Activated naive CD8-positive, alpha-beta T cell treated with anti-CD3 and anti-CD28 coated beads, Interleukin-2, amount 10 ng/mL, durations not matched to agents 7 days and 5 days (primary cell): Measurements from ENCODE around the gene NDUFA5. TPM values are rescaled to one million over a fixed set of nuclear protein-coding genes. Genes with fewer than 3 reads are reported as not detected.
"Not testable (repeated sequence)": the region's sequence is repeated elsewhere in the genome, so short reads cannot be mapped to it uniquely, and the experiment has no call there.

Source experiments
- ATAC-seq: fragments of 150-1000 bp; cut with Tn5 transposase; one replicate; pipeline ENCODE4 v1.10.0; 2021; ENCODE audit warnings: low read depth, moderate library complexity
- POLR2A ChIA-PET: fragments of 350-600 bp; sonication (Branson Sonifier 250); formaldehyde crosslinking; loops from one replicate; lab custom pipeline; 2021; ENCODE audit warnings: antibody characterized with exemption; lab: Charles Lee
- DNase-seq: peaks from one replicate; pipeline ENCODE4 v3.0.0; 2021
- H3K27ac Mint-ChIP-seq: one replicate; pipeline ENCODE4 v1.8.0; 2022; ENCODE audit warnings: mild to moderate bottlenecking, mixed read lengths
- H3K27me3 Mint-ChIP-seq: one replicate; pipeline ENCODE4 v1.8.0; 2022; ENCODE audit warnings: mild to moderate bottlenecking, moderate library complexity, mixed read lengths
- H3K36me3 Mint-ChIP-seq: one replicate; pipeline ENCODE4 v1.8.0; 2021; ENCODE audit warnings: mild to moderate bottlenecking, mixed read lengths
- H3K4me1 Mint-ChIP-seq: one replicate; pipeline ENCODE4 v1.8.0; 2021; ENCODE audit warnings: mixed read lengths
- H3K4me3 Mint-ChIP-seq: one replicate; pipeline ENCODE4 v1.8.0; 2022; ENCODE audit warnings: mild to moderate bottlenecking, moderate library complexity, mixed read lengths
- H3K9me3 Mint-ChIP-seq: one replicate; pipeline ENCODE4 v1.8.0; 2021; ENCODE audit warnings: mixed read lengths
- total RNA-seq, 2 experiments: library from RNA; stranded (reverse); gene quantifications; one replicate each; pipeline ENCODE4 v1.2.3, GENCODE V29; 2021

NDUFA5 gene
- total RNA-seq, 2 experiments from 2014 or later, result 51.7 to 56.1 TPM

DNA sequence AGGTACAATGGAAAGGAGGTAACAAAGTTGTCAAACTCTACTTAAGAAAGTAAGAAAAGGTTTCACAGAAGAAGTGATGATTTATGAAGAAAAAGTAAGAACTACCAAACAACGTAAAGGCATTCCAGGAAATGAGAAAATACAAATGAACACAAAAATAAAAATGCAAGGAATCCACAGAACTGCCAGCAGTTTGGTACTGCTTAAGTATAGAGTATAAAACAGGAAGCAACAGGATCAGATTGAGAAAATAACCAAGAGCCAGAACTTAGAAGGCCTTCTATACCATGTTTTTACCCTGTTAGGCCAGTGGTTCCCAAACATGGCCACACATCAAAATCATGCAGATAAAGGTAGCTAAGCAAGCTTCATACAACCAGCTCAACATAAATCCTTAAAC lies 9.2 kb downstream of the NDUFA5 start:
- Mint-ChIP-seq H3K27ac (no peak overlapping the region), H3K4me1 (peaks cover 11% of the 10 kb centered on the region), H3K4me3 (no peak overlapping the region), H3K36me3 (peaks cover 28% of the 10 kb centered on the region), H3K9me3 (no peaks in the 10 kb centered on the region), H3K27me3 (no peaks in the 10 kb centered on the region)
- POLR2A ChIA-PET, result interaction anchor here (0.7 kb wide), 1 partner anchor 267 kb away, joined by 3 read pairs; no protein-coding TSS in a partner anchor
- ATAC-seq (no peak), DNase-seq (no peak)

DNA sequence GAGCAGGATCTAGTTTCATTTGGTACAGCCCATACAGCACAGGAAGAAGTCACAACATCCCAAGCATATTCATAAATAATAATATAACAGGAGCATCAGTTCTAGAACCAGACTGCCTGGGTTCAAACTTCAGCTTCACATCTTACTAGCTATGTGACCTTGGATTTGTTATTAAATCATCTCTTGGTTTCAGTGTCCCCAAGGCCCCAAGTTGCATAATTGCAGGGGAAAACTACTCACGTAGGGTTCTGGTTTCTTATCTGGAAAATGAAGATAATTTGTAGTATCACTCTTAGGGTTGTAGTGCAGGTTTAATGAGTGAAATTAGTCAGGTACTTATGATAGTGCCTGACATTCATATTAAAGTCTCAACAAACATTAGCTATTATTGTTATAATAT lies 17.7 kb downstream of the NDUFA5 start:
- ATAC-seq (no peak), DNase-seq (no peak)
- peaks cover 2% of the 10 kb centered on the region for H3K36me3 Mint-ChIP-seq
- no peaks in the 10 kb centered on the region for H3K27me3 Mint-ChIP-seq
- H3K4me1 Mint-ChIP-seq, result peaks cover 4% of the 10 kb centered on the region
- H3K27ac Mint-ChIP-seq, result no peak overlapping the region
- POLR2A ChIA-PET, result interaction anchor here (1.0 kb wide), 1 partner anchor 18 kb away, joined by 3 read pairs; the partner anchor contains the start of gene NDUFA5
- H3K4me3 Mint-ChIP-seq, result no peak overlapping the region
- no peaks in the 10 kb centered on the region for H3K9me3 Mint-ChIP-seq

DNA sequence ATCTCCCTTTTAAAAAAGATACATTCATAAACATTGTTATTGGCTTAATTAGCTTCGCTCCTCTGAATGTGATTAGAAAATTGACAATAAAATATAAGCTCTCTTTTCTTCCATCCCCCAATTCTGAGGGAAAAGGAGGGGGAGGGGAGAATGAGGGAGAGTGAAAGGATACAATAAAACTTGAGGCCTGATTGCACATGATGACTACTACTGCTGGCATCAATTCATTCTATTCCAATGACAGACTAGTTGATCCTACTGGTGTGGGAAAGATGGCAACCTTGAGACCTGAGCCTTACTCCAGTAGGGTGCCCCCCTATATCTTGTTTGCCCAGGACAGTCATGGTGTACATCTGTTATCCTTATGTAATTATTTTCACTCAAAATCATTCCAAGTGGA lies 18.7 kb downstream of the NDUFA5 start:
- POLR2A ChIA-PET, result no interaction called here
- DNase-seq (no peak), ATAC-seq (no peak)
- Mint-ChIP-seq H3K4me1 (peaks cover 10% of the 10 kb centered on the region), H3K4me3 (no peak overlapping the region), H3K27ac (no peak overlapping the region), H3K9me3 (no peaks in the 10 kb centered on the region), H3K36me3 (peaks cover 2% of the 10 kb centered on the region), H3K27me3 (peaks cover 5% of the 10 kb centered on the region)

DNA sequence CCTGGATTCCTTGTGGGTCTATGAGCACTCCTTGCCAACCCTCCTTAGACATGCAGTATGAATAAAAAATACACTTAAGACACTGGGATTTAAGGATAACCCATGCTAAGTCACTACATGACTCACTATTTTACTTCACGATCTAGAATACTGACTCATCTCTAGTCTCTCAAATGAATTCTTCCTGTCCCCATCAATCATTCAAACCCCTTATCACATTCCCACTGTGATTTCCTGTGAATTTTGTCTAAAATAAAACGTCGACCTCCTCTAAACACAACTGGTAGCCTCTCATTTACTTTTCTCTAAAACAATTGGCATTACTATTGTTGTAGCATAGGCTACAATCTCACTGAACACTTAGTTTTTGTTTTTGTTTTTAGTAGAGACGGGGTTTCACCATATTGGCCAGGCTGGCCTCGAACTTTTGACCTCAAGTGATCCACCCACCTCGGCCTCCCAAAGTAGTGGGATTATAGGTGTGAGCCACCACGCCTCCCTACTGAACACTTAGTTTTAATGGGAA lies 19.4 kb downstream of the NDUFA5 start:
- peaks cover 15% of the 10 kb centered on the region for H3K4me1 Mint-ChIP-seq
- DNase-seq (no peak), ATAC-seq (no peak)
- POLR2A ChIA-PET, result no interaction called here
- no peak overlapping the region for H3K4me3 Mint-ChIP-seq
- no peak overlapping the region for H3K27ac Mint-ChIP-seq
- peaks cover 12% of the 10 kb centered on the region for H3K27me3 Mint-ChIP-seq
- H3K36me3 Mint-ChIP-seq, result peaks cover 2% of the 10 kb centered on the region
- H3K9me3 Mint-ChIP-seq, result no peaks in the 10 kb centered on the region

DNA sequence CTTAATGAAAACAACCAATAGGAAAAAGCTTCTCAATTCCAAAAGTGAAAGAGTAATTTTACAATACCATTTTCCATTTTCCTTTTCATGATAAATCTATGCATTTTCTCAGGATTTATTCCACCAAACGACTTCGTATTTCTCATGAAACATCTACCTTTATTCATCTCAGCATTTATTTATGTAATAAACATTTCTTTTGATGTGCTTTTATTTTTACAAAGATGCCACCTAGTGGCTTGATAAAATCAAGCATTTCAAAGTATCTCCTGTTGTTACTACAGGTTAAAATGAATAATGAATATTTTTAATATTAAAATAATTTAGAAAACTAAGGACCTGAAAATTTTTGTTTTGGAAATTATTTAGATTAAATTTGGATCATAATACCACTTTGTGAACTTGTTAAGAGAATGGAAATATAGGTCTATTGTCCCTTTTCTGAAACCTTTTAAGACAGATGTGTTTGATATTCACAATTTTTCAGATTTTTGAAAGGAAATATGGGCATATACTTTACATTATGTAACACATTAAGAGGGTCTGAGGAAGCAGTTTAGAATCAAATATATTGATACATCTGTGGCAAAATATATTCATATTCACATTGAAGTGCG lies 20.5 kb downstream of the NDUFA5 start:
- ATAC-seq, result no peak
- Mint-ChIP-seq H3K27me3 (peaks cover 19% of the 10 kb centered on the region), H3K27ac (no peak overlapping the region), H3K9me3 (no peaks in the 10 kb centered on the region), H3K4me3 (no peak overlapping the region), H3K4me1 (peaks cover 19% of the 10 kb centered on the region), H3K36me3 (peaks cover 2% of the 10 kb centered on the region)
- DNase-seq, result no peak
- POLR2A ChIA-PET, result no interaction called here

DNA sequence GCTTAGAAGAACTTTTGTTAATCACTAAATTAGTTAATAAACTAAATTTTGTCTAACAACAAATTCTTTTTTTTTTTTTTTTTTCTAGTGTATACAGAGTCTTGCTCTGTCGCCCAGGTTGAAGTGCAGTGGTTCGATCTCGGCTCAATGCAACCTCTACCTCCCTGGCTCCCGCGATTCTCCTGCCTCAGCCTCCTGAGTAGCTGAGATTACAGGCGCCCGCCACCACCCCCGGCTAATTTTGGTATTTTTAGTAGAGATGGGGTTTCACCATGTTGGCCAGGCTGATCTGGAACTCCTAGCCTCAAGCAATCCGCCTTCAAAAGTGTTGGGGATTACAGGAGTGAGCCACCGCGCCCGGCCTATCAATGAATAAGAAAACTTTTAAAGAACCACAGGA lies 22.1 kb downstream of the NDUFA5 start:
- Mint-ChIP-seq H3K9me3 (no peaks in the 10 kb centered on the region), H3K4me1 (peaks cover 19% of the 10 kb centered on the region), H3K27me3 (peaks cover 30% of the 10 kb centered on the region), H3K27ac (no peak overlapping the region), H3K36me3 (no peaks in the 10 kb centered on the region), H3K4me3 (peak overlapping the region; percentile 45)
- ATAC-seq (no peak), DNase-seq (no peak)
- POLR2A ChIA-PET, result interaction anchor here (1.5 kb wide), 1 partner anchor 25 kb away, joined by 3 read pairs; no protein-coding TSS in a partner anchor

DNA sequence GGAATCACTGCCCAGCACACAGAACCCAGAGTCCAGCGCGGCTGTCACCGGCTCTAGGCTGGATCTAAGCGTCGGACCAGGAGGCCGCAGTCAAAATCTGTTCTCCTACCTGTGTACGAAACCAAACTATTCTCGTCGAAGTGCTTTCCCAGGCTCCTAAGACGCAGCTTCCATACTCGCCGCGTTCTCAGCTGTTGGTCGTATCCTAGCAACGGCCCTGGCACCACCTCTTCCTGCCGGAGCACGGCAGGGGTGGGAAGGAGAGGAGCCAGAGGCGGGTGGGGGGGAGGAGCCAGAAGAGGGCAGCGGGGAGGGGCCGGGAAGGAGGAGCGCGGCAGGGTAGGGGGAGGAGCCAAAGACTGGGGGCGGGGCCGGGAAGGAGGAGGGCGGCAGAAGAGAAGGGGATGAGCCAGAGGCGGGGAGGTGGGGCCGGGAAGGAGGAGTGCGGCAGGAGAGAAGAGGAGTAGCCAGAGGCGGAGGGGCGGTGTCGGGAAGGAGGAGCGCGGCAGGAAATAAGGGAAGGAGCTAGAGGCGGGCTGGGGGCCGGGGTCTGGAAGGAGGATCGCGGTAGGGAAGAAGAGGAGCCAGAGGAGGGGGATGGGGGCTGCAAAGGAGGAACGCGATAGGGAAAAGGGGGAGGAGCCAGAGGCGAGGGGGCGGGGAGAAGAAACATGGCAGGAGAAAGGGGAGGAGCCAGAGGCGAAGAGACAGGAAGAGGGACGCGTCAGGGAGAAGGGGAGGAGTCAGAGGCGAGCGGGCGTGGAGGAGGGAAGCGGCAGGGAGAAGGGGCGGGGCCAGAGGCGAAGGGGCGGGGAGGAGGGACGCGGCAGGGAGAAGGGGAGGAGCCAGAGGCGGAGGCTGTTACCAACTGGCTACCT lies 23.0 kb downstream of the NDUFA5 start, which contains the start of gene IQUB:
Gene IQUB (minus strand): TSS at position 213 of the 878 bp plus-strand sequence. CDS start 22,255 bp downstream, outside the sequence.
- Mint-ChIP-seq H3K9me3 (no peaks in the 10 kb centered on the region), H3K27ac (peak within 1 kb of the TSS; percentile 84), H3K36me3 (no peaks in the 10 kb centered on the region), H3K4me3 (peak within 1 kb of the TSS; percentile 95), H3K4me1 (peaks cover 19% of the 10 kb centered on the region), H3K27me3 (peaks cover 31% of the 10 kb centered on the region)
- ATAC-seq (peak; percentile 82), DNase-seq (peak; percentile 94)
- POLR2A ChIA-PET, result interaction anchor here (1.2 to 1.6 kb wide), 4 partner anchors 23 to 214 kb away, joined by 3 to 6 read pairs (median 3); partner anchors contain the start of genes NDUFA5 and WASL

DNA sequence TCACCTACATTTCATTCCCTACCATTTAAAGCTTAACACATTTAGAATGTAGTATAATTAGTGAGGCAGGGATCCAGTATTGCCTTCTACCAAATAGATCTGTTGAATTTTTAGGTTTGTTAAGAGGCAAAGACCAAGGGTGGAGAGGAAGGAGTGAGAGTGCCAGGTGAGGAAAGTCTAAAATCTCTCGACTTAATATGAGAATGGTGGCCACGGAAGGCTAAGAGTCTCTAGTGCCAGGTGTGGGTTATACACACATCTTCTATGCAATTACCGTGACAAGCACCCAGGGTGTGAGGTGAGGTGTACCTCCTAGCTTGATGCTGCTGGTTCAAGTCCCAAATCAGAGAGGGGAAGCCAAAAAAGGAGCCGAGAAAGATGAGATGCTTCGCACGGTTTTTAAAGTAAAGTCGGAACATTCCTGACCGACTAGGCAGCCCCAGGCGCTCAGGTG lies 23.7 kb downstream of the NDUFA5 start:
- H3K9me3 Mint-ChIP-seq, result no peaks in the 10 kb centered on the region
- POLR2A ChIA-PET, result interaction anchor here (1.2 to 1.6 kb wide), 4 partner anchors 24 to 215 kb away, joined by 3 to 6 read pairs (median 3); partner anchors contain the start of genes NDUFA5 and WASL
- H3K27ac Mint-ChIP-seq, result no peak overlapping the region
- H3K36me3 Mint-ChIP-seq, result no peaks in the 10 kb centered on the region
- peak overlapping the region; percentile 95 for H3K4me3 Mint-ChIP-seq
- no peak for DNase-seq
- H3K4me1 Mint-ChIP-seq, result peaks cover 19% of the 10 kb centered on the region
- ATAC-seq, result peak; percentile 4
- peaks cover 31% of the 10 kb centered on the region for H3K27me3 Mint-ChIP-seq

DNA sequence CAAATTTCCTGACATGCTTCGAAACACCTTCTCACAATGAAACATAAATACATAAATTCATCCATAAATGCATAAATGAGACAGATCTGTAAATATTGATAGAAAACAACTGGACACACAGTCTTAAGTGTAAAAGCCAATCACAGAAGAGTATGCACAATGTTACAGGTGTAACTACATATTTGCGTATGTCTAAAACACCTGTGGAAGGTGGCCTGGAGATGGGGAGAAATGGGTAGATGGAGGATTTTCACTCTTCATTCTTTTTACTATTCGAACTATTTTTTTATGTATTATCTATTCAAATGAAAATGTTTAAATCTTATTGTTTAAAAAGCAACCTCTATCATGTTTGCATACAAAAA lies 24.1 kb downstream of the NDUFA5 start:
- Mint-ChIP-seq H3K9me3 (no peaks in the 10 kb centered on the region), H3K4me3 (peak overlapping the region; percentile 95), H3K4me1 (peaks cover 19% of the 10 kb centered on the region), H3K27ac (no peak overlapping the region), H3K36me3 (no peaks in the 10 kb centered on the region), H3K27me3 (peaks cover 31% of the 10 kb centered on the region)
- no peak for DNase-seq
- no peak for ATAC-seq
- POLR2A ChIA-PET, result interaction anchor here (1.6 kb wide), 1 partner anchor 215 kb away, joined by 3 read pairs; the partner anchor contains the start of gene WASL

DNA sequence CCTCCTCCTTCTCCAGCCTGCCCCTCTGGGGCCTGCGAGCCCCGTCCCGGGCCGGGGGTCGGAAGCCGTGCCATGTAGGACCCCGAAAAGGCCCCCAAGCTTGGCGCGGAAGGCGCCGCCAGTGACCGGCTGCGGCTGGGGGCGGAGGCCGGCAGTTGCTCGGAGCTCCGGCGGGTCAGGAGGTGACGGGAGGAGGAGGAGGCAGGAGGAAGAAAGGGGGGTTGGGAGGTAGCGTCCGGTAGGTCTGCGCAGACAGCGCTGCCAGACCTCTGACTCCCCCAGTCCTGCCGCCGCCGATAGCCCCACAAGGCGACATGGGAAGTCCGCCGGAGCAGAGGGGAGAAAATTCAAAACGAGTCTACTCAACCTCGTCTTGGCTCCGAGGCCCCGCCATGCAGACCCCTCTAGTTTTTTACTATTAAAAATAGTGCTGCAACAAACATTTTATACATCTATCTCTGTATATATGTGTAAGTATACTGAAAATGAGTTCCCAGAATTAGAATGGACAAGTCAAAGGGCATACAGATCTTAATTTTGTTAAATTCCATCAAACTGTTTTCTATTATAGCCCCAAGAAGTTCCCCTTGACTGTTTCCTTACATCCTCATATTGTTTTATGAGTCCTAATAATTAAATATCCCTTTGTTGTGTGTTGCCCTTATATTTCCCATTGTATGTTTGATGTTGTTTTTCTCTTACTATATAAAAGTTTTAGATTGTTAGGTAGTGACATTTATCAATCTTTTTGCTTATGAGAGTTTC lies 24.6 kb downstream of the NDUFA5 start:
- peak overlapping the region; percentile 50 for H3K4me3 Mint-ChIP-seq
- ATAC-seq (peak; percentile 34), DNase-seq (peak; percentile 61)
- peaks cover 17% of the 10 kb centered on the region for H3K4me1 Mint-ChIP-seq
- POLR2A ChIA-PET, result interaction anchor here (0.6 to 1.6 kb wide), 2 partner anchors 27 to 216 kb away, joined by 3 read pairs; partner anchors contain the start of gene WASL
- H3K9me3 Mint-ChIP-seq, H3K36me3 Mint-ChIP-seq, H3K27ac Mint-ChIP-seq: not testable (repeated sequence)
- H3K27me3 Mint-ChIP-seq, result peaks cover 31% of the 10 kb centered on the region

DNA sequence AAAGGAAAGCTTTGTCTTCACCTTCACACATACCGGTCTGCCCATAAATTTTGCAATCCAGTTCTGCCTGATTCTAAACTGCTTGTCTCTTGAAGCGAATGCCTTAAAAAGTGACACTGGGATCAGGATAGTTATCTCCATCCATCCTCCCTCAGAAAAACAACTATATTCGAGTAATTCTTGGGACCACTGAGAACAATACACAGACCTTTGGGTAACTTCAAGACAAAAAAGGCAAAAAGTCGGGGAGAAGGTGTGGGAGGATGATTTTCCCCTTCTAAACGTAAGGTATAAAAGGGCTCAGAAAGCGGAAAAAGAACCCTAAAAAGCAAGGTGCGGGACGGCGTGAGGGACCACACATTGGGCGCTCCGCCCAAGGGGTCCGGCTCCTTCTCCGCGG lies 25.3 kb downstream of the NDUFA5 start:
- Mint-ChIP-seq H3K4me3 (peak overlapping the region; percentile 69), H3K27me3 (peaks cover 31% of the 10 kb centered on the region), H3K4me1 (peaks cover 17% of the 10 kb centered on the region)
- H3K27ac Mint-ChIP-seq, DNase-seq, H3K9me3 Mint-ChIP-seq, ATAC-seq, H3K36me3 Mint-ChIP-seq: not testable (repeated sequence)
- POLR2A ChIA-PET, result interaction anchor here (0.6 kb wide), 1 partner anchor 28 kb away, joined by 3 read pairs; no protein-coding TSS in a partner anchor

DNA sequence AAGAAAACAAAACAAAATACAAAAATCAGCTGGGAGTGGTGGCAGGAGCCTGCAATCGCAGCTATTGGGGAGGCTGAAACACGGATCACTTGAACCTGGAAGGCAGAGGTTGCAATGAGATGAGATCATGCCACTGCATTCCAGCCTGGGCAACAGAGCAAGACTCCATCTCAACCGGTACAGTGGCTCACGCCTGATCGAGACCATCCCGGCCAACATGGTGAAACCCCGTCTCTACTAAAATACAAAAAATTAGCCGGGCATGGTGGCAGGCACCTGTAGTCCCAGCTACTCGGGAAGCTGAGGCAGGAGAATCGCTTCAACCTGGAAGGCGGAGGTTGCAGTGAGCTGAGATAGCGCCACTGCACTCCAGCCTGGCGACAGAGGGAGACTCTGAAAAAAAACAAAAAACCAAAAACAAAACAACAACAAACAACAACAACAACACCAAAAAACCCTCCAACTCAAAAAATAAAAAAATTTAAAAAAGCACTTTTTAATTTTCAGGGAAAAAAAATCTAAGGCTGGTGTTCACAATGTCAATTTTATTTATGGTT lies 27.5 kb downstream of the NDUFA5 start:
- not testable (repeated sequence) for ATAC-seq, H3K9me3 Mint-ChIP-seq, H3K4me3 Mint-ChIP-seq, H3K36me3 Mint-ChIP-seq, DNase-seq, H3K27ac Mint-ChIP-seq
- Mint-ChIP-seq H3K4me1 (peaks cover 16% of the 10 kb centered on the region), H3K27me3 (peaks cover 31% of the 10 kb centered on the region)
- POLR2A ChIA-PET, result interaction anchor here (0.7 kb wide), 1 partner anchor 293 kb away, joined by 3 read pairs; no protein-coding TSS in a partner anchor
